Adrenal gland (tissue), 12 donors: ENCODE data around the gene BLTP3B. TPM values are rescaled to one million over a fixed set of nuclear protein-coding genes. Genes with fewer than 3 reads are reported as not detected.

Source experiments
- DNase-seq, 7 donors: peaks; one replicate each; pipeline ENCODE4 v3.0.0-alpha.2; 2019 to 2020
- H3K27ac ChIP-seq, 5 donors: fragments of 200-600 bp; sonication (generic) in 4 of 5; 1 replicate in 3 of 5; 2 replicates in 2 of 5; pipeline versions ENCODE4 v1.5.1 to v1.8.0; 2016 to 2020; ENCODE audit warnings: mild to moderate bottlenecking in 1 of 5
- H3K27me3 ChIP-seq: fragments of 200-600 bp; 2 replicates; pipeline ENCODE4 v1.8.0; 2021
- H3K36me3 ChIP-seq, 2 donors: fragments of 200-600 bp; replicated peaks in 1 of 2; 1 replicate in 1 of 2; 2 replicates in 1 of 2; pipeline versions ENCODE4 v1.5.1 to v1.8.0; 2018 to 2022
- H3K4me1 ChIP-seq, 2 donors: fragments of 200-600 bp; replicated peaks in 1 of 2; 1 replicate in 1 of 2; 2 replicates in 1 of 2; pipeline versions ENCODE4 v1.5.1 to v1.8.0; 2018 to 2021
- H3K4me3 ChIP-seq, 4 donors: fragments of 200-600 bp; sonication (generic) in 3 of 4; one replicate each; pipeline ENCODE4 v1.5.1; 2016 to 2018
- H3K9me3 ChIP-seq, 3 donors: fragments of 200-600 bp; sonication (generic) in 1 of 3; replicated peaks in 1 of 3; 1 replicate in 2 of 3; 2 replicates in 1 of 3; pipeline versions ENCODE4 v1.5.1 to v1.8.0; 2016 to 2021
- CTCF ChIP-seq, 6 experiments: fragments of 450-650 bp in 4 of 6; fragments of 200-600 bp in 2 of 6; sonication (generic) in 1 of 6; IDR thresholded peaks; 1 replicate in 5 of 6; 2 replicates in 1 of 6; pipeline versions ENCODE4 v1.5.1 to v1.8.0; 2016 to 2021; ENCODE audit warnings: antibody characterized with exemption in 6 of 6, mild to moderate bottlenecking in 2 of 6, moderate library complexity in 1 of 6
- POLR2A ChIP-seq, 2 donors: fragments of 450-650 bp; IDR thresholded peaks; one replicate each; pipeline ENCODE4 v1.6.1; 2017; ENCODE audit warnings: antibody characterized with exemption in 2 of 2, mild to moderate bottlenecking in 2 of 2, moderate library complexity in 1 of 2
- WGBS, 4 donors: extraction: QIAGEN DNeasy Blood & Tissue Kit in 2 of 4; methylation state at CpG; one replicate each; pipeline versions ENCODE4 v1.1.5 to v1.1.7; 2013 to 2017; 5-methylcytosine and 5-hydroxymethylcytosine counted together
- intact Hi-C, 2 donors: fragments of 100-400 bp; cut with DNase I; formaldehyde crosslinking; loops; one replicate each; pipeline versions ENCODE4 v1.14.1 to v1.15.0; 2022 to 2023
- polyA plus RNA-seq, 3 donors: library from polyadenylated mRNA; stranded (reverse); fragments of 200-250 nt in 2 of 3; fragments of 350-450 nt in 1 of 3; fragmentation: Illumina TruSeq in 1 of 3; extraction: RNeasy Lipid Tissue Mini Kit (QIAGEN cat#74804) in 1 of 3; gene quantifications; one replicate each; pipeline ENCODE4 v1.2.3, GENCODE V29; 2013 to 2014
- total RNA-seq, 9 donors: library from RNA; depleted of rRNA in 4 of 9; stranded (reverse); fragments of >200 nt in 4 of 9; fragments of 120-200 nt in 1 of 9; fragmentation: NEBNext Ultra II Directional in 1 of 9; extraction: Animal tissue kit (Norgen Biotek cat#: 25700) in 1 of 9; gene quantifications; one replicate each; pipeline versions ENCODE4 v1.1.0 to v1.2.4, GENCODE V29; 2013 to 2023
- donor health status: healthy with polysubstance abuse.
- donor health status: Bipolar disorder and iron deficiency.
- donor health status: DM: yes; HTN: yes; CAD: no.
- donor health status: DM: no; HTN: no; CAD: no.
- donor health status: DM: no; HTN: no; CAD: no.
- donor health status: DM: yes; HTN: yes; CAD: no.

Gene BLTP3B
- total and polyA plus RNA-seq, 12 donors: 6.0 to 50.2 (median 35.6) TPM

GRCh38 chr12:100138048-100138802 is 4.4 kb downstream of the BLTP3B start:
- intact Hi-C loops: loop anchor here in 1 of 2 donors (10.0 kb wide), 1 partner anchor 153 kb away; the partner anchor contains the start of gene ANKS1B
- H3K4me1 ChIP-seq: peaks cover 8 to 45% of the 10 kb centered on the region in 2 donors
- H3K27me3 ChIP-seq: no peaks in the 10 kb centered on the region
- H3K27ac ChIP-seq: peak overlapping the region in 2 of 5 donors; percentile 5 to 62
- no peak for DNase-seq
- WGBS, 4 donors: 28 to 36% (median 36%) methylated on average over 6 of the region's 6 CpGs
- no peak for TF ChIP-seq POLR2A (IDR thresholded peaks at IDR 0.05)
- no peak for TF ChIP-seq CTCF (IDR thresholded peaks at IDR 0.05)
- H3K9me3 ChIP-seq: no peaks in the 10 kb centered on the region
- no peaks in the 10 kb centered on the region for H3K36me3 ChIP-seq
- peak overlapping the region in 1 of 4 donors; percentile 33 for H3K4me3 ChIP-seq

GRCh38 chr12:100133200-100133599 is 9.5 kb downstream of the BLTP3B start:
- no peak for DNase-seq
- H3K4me1 ChIP-seq: peaks cover 6 to 26% of the 10 kb centered on the region in 2 donors
- no peaks in the 10 kb centered on the region for H3K27me3 ChIP-seq
- H3K4me3 ChIP-seq: no peak overlapping the region
- TF ChIP-seq POLR2A (IDR thresholded peaks at IDR 0.05) (no peak), CTCF (IDR thresholded peaks at IDR 0.05) (no peak)
- no peak overlapping the region for H3K27ac ChIP-seq
- no peaks in the 10 kb centered on the region for H3K9me3 ChIP-seq
- H3K36me3 ChIP-seq: no peaks in the 10 kb centered on the region
- WGBS, 4 donors: 86 to 93% (median 90%) methylated on average over 2 of the region's 2 CpGs
- intact Hi-C loops: loop anchor here in 1 of 2 donors (10.0 kb wide), 1 partner anchor 148 kb away; the partner anchor contains the start of gene ANKS1B

- no peak for TF ChIP-seq POLR2A (IDR thresholded peaks at IDR 0.05)
- peak in 5 of 6 experiments; percentile 7 to 41 (median 31) for TF ChIP-seq CTCF (IDR thresholded peaks at IDR 0.05)
- intact Hi-C loops: no loop called here
- WGBS, 4 donors: 4 to 15% (median 13%) methylated on average over 1 of the region's 1 CpG
- H3K4me3 ChIP-seq: no peak overlapping the region
- no peaks in the 10 kb centered on the region for H3K36me3 ChIP-seq
- no peaks in the 10 kb centered on the region for H3K9me3 ChIP-seq
- H3K4me1 ChIP-seq: peaks cover 8 to 37% of the 10 kb centered on the region in 2 donors
- H3K27me3 ChIP-seq: no peaks in the 10 kb centered on the region
- peak overlapping the region in 3 of 5 donors; percentile 16 to 64 (median 52) for H3K27ac ChIP-seq
- peak in 5 of 7 donors; percentile 29 to 37 (median 33) for DNase-seq
Measured at GRCh38 chr12:100128512-100128908, 14.2 kb downstream of the BLTP3B start.

- Histone ChIP-seq H3K9me3 (no peaks in the 10 kb centered on the region), H3K4me1 (peaks cover 8 to 33% of the 10 kb centered on the region in 2 donors), H3K4me3 (no peak overlapping the region), H3K27me3 (no peaks in the 10 kb centered on the region), H3K36me3 (no peaks in the 10 kb centered on the region), H3K27ac (peak overlapping the region in 3 of 5 donors; percentile 16 to 64 (median 46))
- intact Hi-C loops: no loop called here
- WGBS, 4 donors: 0 to 10% (median 4%) methylated on average over 1 of the region's 1 CpG
- DNase-seq: peak in 1 of 7 donors; percentile 18
- TF ChIP-seq POLR2A (IDR thresholded peaks at IDR 0.05) (peak in 1 of 2 donors; percentile 36), CTCF (IDR thresholded peaks at IDR 0.05) (no peak)
Measured at GRCh38 chr12:100127766-100128511, 14.7 kb downstream of the BLTP3B start.
